ENCODE measurements around the gene SFXN2.

SFXN2 gene

GRCh38 chr10:102791754-102792395 is 77.4 kb downstream of the SFXN2 start:
- no peaks in the 10 kb centered on the region for H3K27me3 Mint-ChIP-seq (ENCODE audit: low read depth, poor library complexity)
- DNase-seq, result no peak
- no peak overlapping the region for H3K4me3 Mint-ChIP-seq
- peaks cover 15% of the 10 kb centered on the region for H3K9me3 Mint-ChIP-seq
- peak overlapping the region; percentile 61 for H3K27ac Mint-ChIP-seq
- TF ChIP-seq CTCF (IDR thresholded peaks at IDR 0.05), result no peak
- peaks cover 35% of the 10 kb centered on the region for H3K36me3 Mint-ChIP-seq (ENCODE audit: low read depth)
- H3K4me1 Mint-ChIP-seq, result peaks cover 34% of the 10 kb centered on the region
